GM15510 (cell line): ENCODE data around the gene KCNJ16.

Experiments used
- POLR2A ChIP-seq: IDR thresholded peaks from 3 replicates; pipeline ENCODE4 v1.6.1; 2011; ENCODE audit warnings: borderline replicate concordance; ENCODE audit not compliant: insufficient read length; ENCODE audit errors: extremely low read depth

Gene KCNJ16

DNA sequence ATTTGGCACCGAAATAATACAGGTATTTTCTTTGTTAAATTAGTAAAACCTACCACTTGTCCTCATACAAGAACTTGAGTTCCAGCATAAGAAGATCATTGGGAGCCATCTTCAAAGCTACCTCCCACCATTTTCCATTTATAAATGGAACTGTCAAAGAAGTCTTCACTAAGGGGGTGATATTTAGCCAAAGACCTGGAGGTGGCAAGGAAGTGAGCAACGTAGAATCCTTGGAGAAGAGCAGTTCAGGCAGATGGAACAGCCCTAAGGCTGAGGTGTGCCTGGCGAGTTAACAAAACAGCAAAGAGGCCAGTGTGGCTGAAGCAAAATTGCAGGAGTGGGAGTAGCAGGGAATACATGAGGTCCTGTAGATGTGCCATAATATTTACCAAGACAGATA, 1.8 kb downstream of the KCNJ16 start:
- no peak for TF ChIP-seq POLR2A

DNA sequence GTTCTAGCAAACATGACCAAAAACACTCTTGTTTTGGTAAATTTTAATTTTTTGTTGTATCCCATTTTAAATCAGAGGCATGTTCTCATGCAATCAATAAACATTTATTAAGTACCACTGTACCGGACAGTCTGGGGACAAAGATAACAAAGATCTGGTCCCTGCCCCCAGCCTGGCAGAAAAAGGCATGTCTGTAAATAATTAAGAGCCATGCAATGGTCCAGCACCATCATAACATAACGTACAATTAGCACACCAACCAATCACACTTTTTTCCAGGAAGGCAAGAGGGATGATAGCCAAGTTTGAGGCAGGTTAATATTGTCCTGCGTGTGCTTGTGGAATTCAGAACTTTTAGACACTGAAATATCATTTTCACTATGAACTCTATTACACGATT, 3.5 kb downstream of the KCNJ16 start:
- TF ChIP-seq POLR2A: no peak

DNA sequence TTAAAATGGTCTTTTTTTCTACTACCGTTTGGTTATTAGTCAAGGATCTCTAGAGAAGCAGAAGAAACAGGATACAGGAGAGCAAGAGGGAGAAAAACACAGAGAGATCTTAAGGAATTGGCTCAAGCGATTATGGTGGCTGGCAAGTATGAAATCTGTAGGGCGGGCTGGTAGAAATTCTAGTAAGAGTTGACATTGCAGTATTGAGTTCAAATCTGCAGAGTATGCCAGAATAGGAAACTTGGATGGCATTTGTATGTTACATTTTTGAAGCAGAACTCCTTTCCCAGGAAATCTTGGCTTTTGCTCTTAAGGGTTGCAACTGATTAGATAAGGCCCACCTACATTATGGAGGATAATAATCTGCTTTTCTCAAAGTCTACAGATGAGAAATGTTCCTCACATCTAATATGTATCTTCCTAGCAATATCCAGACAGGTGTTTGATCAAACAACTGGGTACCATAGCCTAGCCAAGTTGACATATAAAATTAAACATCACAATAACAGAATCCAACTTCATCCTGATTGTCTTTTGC, 4.0 kb downstream of the KCNJ16 start:
- no peak for TF ChIP-seq POLR2A

DNA sequence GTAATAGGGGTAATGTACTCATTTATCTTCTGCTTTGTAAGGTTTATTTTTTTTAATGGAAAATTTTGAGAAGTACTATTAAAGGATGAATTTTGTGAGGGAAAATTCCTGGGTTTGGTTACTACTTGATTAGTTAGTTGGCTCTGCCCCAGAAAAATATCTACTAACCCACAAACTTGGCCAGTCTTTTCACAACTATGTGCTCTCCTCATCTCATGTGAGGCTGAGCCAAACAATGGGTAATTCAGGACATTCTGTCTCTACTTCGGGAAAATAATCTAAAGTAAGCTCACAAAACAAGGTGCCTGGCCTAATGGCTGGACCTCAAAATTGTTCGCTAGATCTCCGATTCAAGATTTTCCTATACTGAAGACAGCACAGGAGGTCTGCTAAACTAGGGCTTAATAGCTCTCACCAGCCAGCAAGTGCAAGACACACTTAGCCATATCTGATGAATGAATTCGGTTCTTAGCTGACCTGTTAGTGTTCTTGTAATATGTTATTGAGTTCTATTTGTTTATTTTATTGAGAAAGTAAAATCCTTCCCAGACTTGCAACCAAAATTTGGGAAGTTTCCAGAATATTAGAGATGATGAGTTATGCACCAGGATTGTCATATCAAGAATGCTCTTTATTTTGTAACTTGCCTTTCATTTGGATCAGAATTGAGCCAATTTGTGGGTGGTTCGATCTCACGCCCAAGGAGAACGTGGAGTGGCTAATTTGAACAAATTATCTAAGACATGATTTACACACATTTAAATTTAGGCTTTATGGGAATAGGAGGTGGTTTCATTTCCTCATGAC, 5.7 kb downstream of the KCNJ16 start:
- TF ChIP-seq POLR2A: no peak

DNA sequence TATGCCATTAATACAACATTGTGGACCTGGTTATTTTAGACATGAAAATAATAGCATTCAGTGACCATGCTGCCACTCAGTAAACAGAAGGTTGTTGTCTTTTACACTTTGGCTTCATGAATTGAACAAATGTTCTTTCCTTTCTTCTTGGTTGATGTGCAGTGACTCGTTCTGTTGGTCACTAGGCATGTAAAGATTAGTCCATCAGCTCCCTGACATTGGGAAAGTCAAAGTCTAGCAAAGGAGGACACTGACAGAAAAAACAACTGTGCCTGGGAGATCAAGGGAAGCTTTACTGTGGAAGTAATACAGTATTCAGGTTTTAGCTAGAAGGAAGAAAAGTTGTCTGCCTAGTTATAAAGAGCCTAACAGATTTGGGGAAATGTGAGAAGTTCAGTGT, 6.9 kb downstream of the KCNJ16 start:
- no peak for TF ChIP-seq POLR2A

DNA sequence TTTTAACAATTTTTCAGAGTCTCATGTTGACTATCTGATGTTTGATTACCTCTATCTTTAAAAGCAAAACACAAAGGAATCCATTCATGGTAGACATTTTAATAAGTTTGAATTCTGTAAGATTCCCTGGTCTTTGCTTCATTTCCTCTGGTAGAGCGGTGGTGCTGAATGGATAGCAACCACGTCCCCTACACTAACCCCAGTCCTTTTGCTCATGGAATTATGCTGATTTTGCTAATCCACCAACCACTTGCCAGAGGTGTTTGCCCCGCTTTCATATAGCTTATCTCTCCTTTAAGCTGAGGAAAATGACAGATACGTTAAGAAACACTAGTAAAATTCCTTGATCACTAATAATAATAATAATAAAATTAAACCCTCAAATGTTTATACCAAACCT, 9.5 kb downstream of the KCNJ16 start:
- no peak for TF ChIP-seq POLR2A

DNA sequence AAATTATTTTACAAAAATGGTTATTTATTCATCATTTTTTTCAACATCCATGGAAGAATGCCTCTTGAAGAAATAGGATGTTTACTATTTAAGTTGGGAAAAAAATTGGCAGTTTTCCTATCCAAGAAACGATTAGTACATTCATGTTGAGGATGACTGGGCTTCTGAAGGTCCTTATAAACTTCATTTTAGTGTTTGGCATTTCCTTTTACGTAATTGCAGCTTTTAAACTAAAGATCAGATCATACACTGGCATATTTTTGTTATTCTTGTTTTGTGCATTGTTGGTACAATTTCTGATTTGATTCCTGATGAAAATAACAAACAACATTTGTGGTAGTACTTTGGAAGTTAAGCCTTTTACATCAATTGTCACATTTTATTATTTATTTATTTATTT, 11.5 kb downstream of the KCNJ16 start:
- TF ChIP-seq POLR2A: no peak

DNA sequence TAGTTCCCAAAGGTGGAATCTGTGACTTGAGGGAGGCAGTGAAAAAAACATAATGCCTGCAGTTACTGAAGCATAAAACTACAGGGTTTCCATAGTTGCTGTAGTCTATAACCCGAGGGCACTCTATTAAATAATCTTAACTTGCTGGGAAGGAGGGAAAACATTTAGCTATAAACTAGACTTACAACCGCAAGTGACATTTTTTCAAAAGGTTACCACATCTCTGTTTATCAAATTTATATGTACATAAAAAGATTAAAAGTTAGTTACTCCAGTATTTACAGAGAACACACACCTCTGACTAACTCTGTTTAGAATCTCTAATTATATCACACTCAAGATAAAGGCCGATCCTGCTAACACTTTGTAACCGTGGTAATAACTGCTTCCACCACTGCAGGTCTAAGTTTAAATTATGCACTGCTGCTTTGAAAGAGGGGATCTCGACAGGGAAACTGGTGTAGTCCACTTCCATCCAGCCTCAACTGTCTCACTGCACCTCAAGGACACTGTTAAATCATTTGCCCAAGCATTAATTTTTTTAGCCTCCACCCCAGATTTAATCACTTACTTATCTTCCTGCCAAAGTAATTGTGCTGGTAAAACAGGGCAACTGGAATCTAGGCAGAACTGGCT, 14.6 kb downstream of the KCNJ16 start:
- TF ChIP-seq POLR2A: no peak

DNA sequence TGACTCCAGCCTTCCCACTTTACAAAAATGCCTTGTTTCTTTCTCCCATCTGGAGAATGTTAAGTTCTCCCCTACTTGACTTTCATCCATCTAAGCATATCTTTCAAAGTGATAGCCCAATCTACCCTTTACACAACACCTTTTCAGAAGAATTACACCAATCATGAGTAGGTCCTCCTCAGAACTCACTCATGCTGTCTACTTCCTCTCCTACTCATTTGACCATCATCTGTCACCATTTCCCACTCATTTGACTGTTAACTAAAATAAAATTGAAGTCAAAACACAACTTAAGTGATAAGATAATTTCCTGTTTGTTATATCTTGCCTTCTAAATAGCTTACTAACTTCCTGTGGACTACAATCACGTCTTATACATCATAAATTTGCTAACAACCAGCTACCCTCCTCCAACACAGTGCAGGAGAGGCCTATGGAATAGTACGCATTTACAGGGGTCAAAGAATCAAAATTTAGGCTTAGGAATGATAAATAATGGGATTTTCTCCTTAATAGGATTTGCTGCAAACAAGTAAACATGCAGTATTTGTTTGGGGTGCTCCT, 16.1 kb downstream of the KCNJ16 start:
- TF ChIP-seq POLR2A: no peak

DNA sequence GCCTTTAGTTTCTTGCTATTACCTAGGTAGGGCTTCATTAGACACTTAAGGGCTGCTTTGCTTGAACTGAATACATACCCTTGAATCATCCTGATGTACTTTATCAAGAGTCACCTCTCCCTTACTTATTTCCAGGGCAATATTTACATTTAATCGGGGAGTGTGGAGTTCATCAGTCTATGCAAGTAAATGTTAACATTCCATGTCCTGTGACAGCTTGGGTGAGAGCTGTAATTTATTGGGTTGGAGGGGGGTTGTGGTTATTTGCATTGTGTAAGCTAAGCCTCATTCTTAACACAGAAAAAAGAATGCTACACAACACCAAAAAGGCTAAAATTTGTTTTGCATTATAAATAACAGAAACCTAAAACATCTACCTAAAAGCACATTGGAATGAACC, 16.7 kb downstream of the KCNJ16 start:
- no peak for TF ChIP-seq POLR2A

DNA sequence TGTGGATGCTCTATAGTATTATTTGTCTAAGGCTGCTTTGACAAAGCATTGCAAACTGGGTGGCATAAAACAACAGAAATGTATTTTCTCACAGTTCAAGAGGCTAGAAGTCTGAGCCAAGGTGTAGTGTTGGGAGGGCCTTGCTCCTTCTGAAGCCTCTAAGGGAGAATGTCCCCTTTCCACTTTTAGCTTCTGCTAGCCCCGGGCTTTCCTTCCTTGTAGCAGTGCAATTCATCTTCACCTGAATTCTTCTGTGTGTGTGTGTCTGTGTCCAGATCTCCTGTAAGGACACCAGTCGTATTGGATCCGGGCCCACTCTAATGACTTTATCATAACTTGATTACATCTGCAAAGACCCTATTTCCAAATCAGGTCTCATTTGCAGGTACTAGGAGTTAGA, 18.1 kb downstream of the KCNJ16 start:
- no peak for TF ChIP-seq POLR2A

DNA sequence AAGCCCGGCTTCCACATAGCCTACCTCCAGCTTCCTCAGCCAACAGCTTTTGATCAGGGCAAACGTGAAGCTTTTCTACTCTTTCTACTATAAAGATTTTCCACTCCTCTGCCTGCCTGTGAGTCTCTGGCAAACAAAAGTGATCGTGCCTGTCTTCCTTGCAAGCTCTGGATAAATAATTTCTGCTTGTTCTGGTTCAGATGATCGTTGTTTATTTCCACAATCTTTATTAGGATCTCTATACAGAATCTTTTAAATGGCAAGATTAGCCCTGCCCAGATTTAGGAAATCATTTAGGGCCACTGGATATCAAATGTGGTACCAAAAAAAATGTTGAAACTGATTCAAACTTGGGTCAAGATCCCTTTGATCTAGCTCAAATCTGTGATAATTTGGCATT, 20.4 kb downstream of the KCNJ16 start:
- TF ChIP-seq POLR2A: no peak

DNA sequence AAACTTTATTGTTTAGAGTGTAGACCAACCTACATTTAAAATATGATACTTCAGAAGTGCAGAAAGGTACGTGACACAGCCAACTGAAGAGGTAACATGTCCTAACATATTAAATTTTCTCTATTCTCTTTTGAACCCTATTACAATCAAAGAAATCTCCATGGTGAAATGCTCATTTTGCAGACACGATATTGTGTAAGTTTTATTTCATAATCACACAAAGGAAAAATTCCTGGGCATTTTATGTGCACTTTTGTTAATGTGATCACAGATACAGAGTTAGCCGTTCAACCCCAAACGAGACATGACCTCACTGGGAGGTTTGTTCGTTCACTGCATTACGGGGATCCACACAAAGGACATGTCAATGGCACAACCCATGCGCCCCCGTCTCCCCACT, 21.8 kb downstream of the KCNJ16 start:
- no peak for TF ChIP-seq POLR2A

DNA sequence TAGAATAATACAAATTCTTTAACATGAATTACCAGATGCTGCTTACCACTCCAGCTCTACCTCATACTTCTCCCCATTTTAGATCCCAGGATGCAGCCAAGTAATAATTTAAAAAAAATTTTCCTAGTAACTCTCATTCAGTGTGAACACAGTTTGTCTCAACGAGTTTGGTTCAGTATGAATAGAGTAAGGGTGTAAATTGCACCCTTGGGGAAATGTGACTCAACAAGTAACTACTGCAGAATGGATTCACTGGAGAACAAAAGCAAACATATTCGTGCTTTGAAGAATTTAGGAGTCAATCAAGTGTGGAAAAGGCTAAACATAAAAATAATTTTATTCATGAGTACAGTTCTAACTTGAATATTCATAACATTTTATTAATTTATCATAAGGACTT, 23.0 kb downstream of the KCNJ16 start:
- no peak for TF ChIP-seq POLR2A

DNA sequence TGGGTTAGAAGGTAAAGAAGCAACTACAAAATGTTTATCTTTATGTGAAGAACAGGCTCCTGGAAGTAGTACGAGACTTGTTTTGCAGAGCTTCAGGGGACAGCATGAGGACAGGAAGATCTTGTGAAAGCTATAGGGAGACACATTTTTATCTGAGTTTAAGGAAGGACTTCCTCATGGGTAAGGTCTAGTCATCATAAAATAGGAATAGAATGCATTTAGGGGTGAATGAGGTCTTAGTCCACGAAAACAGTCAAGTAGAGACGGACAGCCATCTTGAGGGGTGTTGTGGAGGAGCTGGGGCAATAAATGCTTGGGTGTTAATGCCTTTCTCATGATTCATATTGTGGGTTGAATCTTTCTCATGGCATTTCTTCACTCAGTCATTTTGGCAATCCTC, 24.3 kb downstream of the KCNJ16 start:
- no peak for TF ChIP-seq POLR2A

DNA sequence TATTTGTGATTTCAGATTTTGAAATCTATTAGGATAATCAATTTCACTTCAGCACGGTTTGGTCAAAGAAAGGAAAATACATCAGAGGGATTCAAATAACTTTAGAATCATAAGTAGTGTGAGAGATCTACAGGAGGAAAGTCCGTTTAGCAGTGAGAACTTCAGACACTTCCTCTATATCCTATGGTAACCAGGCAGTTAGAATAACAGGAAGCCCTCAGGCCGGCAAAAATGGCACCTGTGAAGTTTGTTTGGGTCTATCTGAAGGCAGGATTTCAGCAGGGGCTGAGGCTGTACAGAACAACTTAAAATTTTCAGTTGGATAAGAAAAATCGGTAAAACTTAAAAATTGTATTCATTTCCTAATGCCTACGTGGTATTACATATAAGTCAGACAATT, 24.9 kb downstream of the KCNJ16 start:
- no peak for TF ChIP-seq POLR2A
